Psoas muscle (tissue), 8 donors: ENCODE results near the gene SH3TC1. TPM values are rescaled to one million over a fixed set of nuclear protein-coding genes. Genes with fewer than 3 reads are reported as not detected.

Source experiments
- ATAC-seq, 4 donors: fragments of 200-7000 bp; cut with Tn5 transposase; one replicate each; pipeline ENCODE4 v1.9.1; 2020; ENCODE audit warnings: moderate library complexity in 3 of 4, mild to moderate bottlenecking in 2 of 4
- DNase-seq, 2 donors: peaks; one replicate each; pipeline ENCODE4 v3.0.0-alpha.2; 2020
- H3K27ac ChIP-seq: fragments of 200-600 bp; one replicate; pipeline ENCODE4 v1.8.0; 2022
- H3K27me3 ChIP-seq, 3 donors: fragments of 200-600 bp in 1 of 3; one replicate each; pipeline versions ENCODE4 v1.6.1 to v1.8.0; 2013 to 2022; ENCODE audit warnings: low read length in 2 of 3, mild to moderate bottlenecking in 2 of 3, moderate library complexity in 1 of 3; ENCODE audit not compliant: insufficient read depth in 3 of 3
- H3K36me3 ChIP-seq, 2 donors: fragments of 200-600 bp in 1 of 2; one replicate each; pipeline versions ENCODE4 v1.6.1 to v1.8.0; 2013 to 2022; ENCODE audit warnings: low read depth in 1 of 2, mild to moderate bottlenecking in 1 of 2, moderate library complexity in 1 of 2; ENCODE audit not compliant: insufficient read depth in 1 of 2
- H3K4me1 ChIP-seq: fragments of 200-600 bp; one replicate; pipeline ENCODE4 v1.8.0; 2022
- H3K4me3 ChIP-seq: fragments of 200-600 bp; one replicate; pipeline ENCODE4 v1.8.0; 2022; ENCODE audit warnings: mild to moderate bottlenecking
- H3K9me3 ChIP-seq: fragments of 200-600 bp; one replicate; pipeline ENCODE4 v1.8.0; 2022
- WGBS, 3 donors: extraction: QIAGEN DNeasy Blood & Tissue Kit; methylation state at CpG; one replicate each; pipeline versions ENCODE4 v1.1.6 to v1.1.7; 2013; 5-methylcytosine and 5-hydroxymethylcytosine counted together
- intact Hi-C, 2 donors: fragments of 100-400 bp; cut with DNase I; formaldehyde crosslinking; loops; one replicate each; pipeline versions ENCODE4 v1.11.0 to v1.14.2; 2022
- polyA plus RNA-seq, 3 donors: library from polyadenylated mRNA; stranded (reverse); fragments of 200-250 nt; gene quantifications; one replicate each; pipeline ENCODE4 v1.2.3, GENCODE V29; 2013
- total RNA-seq, 4 donors: library from RNA; stranded (reverse); fragmentation: NEBNext Ultra II Directional in 2 of 4; extraction: Animal tissue kit (Norgen Biotek cat#: 25700) in 2 of 4; gene quantifications; one replicate each; pipeline versions ENCODE4 v1.2.1 to v1.2.4, GENCODE V29; 2021 to 2023
- TF ChIP-seq, protein P1 (sequence below): fragments of 200-600 bp; IDR thresholded peaks from one replicate; pipeline ENCODE4 v1.8.0; 2022; ENCODE audit warnings: antibody characterized with exemption
- donor health status: healthy with polysubstance abuse.
- donor health status: DM: no; HTN: no; CAD: no; lungs with moderate emphysema.
- donor health status: Bipolar disorder and iron deficiency.
- donor health status: healthy.
- donor health status: DM: yes; HTN: yes; CAD: no.
- donor health status: DM: no; HTN: no; CAD: no.
- donor health status: DM: no; HTN: no; CAD: no.
- donor health status: DM: yes; HTN: yes; CAD: no.

Gene SH3TC1
- total and polyA plus RNA-seq, 7 donors = 1.9 to 7.9 (median 4.7) TPM

DNA sequence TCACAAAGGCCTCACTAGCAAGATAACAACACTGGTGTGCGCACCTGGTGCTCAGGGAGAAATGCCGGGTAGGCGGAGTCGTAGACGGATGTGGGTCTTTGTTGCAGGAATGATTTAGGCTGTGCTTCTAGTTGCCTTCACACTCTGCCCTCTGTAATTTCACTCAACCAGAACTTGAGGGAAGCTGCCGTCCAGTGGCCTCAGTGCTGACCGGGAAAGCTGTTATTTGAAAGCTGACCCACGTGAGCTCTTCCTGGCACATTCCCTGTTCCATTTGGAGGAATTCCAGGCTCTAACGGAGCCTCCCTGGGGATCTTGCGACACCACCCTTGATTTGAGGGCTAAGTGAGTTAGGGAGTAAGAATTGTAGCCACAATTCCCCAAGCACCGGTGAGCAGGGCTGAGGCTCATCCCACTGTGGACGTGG is 15.9 kb downstream of the SH3TC1 start:
- Histone ChIP-seq H3K27me3 (peaks cover 0 to 1% (median 0%) of the 10 kb centered on the region in 3 donors), H3K4me3 (no peak overlapping the region), H3K27ac (no peak overlapping the region), H3K36me3 (no peaks in the 10 kb centered on the region), H3K9me3 (no peaks in the 10 kb centered on the region), H3K4me1 (no peaks in the 10 kb centered on the region)
- ATAC-seq = peak; percentile 38 to 72 (median 60)
- intact Hi-C loops = no loop called here
- TF ChIP-seq, protein P1, sequence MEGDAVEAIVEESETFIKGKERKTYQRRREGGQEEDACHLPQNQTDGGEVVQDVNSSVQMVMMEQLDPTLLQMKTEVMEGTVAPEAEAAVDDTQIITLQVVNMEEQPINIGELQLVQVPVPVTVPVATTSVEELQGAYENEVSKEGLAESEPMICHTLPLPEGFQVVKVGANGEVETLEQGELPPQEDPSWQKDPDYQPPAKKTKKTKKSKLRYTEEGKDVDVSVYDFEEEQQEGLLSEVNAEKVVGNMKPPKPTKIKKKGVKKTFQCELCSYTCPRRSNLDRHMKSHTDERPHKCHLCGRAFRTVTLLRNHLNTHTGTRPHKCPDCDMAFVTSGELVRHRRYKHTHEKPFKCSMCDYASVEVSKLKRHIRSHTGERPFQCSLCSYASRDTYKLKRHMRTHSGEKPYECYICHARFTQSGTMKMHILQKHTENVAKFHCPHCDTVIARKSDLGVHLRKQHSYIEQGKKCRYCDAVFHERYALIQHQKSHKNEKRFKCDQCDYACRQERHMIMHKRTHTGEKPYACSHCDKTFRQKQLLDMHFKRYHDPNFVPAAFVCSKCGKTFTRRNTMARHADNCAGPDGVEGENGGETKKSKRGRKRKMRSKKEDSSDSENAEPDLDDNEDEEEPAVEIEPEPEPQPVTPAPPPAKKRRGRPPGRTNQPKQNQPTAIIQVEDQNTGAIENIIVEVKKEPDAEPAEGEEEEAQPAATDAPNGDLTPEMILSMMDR = no peak
- WGBS, 3 donors = 45 to 51% (median 49%) methylated on average over 12 of the region's 12 CpGs
- DNase-seq = no peak

DNA sequence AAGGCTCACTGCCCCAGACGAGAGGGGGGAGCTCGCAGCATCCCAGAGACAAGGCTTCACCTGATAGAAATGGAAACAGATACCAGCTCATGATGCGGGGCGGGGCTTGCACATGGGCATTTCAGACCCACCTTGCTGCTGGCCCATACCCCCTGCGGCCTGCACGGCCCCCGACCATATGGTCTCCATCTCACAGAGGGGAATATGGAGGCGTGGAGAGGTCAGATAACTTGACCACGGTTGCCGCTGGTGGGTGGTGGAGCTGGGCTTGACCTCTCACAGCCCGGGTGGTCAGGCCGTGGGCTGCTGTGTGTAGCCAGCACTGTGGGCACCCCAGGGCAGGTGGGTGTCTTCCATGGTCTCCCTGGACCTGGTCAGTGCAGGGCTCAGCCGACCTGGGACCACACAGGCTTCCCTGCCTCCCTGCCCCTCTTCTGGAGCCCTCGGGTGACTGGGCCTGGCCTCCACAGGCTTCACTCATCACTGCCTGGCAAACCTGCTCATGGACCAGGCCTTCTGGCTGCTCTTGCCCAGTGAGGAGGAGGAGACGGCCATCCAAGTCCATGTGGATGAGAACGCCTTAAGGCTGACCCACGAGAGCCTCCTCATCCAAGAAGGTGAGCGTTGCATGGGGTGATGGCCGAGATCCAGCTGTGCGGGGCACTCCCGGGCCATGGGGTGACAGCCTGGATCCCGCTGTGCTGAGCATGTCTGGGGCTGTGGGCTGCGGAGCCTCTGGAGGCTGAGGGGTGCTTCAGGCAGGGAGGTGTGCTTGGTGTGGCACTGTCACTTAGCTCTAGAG is 16.8 kb downstream of the SH3TC1 start:
- Histone ChIP-seq H3K4me3 (no peak overlapping the region), H3K27ac (no peak overlapping the region), H3K27me3 (no peaks in the 10 kb centered on the region), H3K9me3 (no peaks in the 10 kb centered on the region), H3K36me3 (no peaks in the 10 kb centered on the region), H3K4me1 (no peaks in the 10 kb centered on the region)
- ATAC-seq (peak in 2 of 4 donors; percentile 14 to 24), DNase-seq (no peak)
- intact Hi-C loops = no loop called here
- TF ChIP-seq, protein P1 = no peak
- 89 to 91% (median 90%) methylated on average over 23 of the region's 23 CpGs for WGBS, 3 donors

DNA sequence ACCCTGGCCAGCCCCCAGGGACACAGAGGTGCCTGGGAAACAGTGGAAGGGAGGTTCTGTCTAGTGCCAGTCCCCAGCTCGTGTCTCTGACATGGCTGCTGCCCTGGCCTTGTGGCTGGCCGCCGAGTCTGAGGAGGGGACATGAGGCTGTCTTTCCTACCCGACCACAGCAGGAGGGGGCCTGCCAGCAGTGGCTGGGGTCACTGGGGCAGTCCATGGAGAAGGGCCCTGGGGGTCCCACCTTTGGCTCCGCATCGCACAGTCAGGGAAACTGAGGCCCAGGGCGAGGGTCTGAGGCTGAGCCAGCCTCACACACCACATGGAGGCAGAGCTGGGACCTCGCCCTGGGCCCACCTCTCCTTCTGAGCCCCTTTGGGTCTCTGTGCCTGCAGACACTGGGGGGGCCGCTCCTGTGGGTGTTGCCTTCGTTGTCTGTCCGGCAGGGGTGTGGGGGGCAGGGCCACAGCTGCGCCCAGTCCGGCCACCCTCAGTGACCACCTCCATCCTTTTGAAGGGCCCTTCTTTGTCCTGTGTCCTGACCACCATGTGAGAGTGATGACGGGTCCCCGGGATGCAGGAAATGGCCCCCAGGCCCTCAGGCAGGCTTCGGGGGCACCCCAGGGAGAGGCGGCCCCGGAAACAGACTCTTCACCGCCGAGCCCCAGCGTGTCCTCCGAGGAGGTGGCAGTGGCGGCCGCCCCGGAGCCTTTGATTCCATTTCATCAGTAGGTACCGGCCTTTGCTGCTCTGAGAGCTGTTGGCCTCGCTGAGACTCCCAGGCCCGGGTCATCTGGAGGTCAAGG is 17.6 kb downstream of the SH3TC1 start:
- intact Hi-C loops = no loop called here
- no peaks in the 10 kb centered on the region for H3K27me3 ChIP-seq
- H3K4me3 ChIP-seq = no peak overlapping the region
- H3K4me1 ChIP-seq = no peaks in the 10 kb centered on the region
- H3K9me3 ChIP-seq = no peaks in the 10 kb centered on the region
- ATAC-seq (no peak), DNase-seq (no peak)
- no peaks in the 10 kb centered on the region for H3K36me3 ChIP-seq
- no peak overlapping the region for H3K27ac ChIP-seq
- 88 to 91% (median 90%) methylated on average over 28 of the region's 28 CpGs for WGBS, 3 donors
- TF ChIP-seq, protein P1 = no peak

DNA sequence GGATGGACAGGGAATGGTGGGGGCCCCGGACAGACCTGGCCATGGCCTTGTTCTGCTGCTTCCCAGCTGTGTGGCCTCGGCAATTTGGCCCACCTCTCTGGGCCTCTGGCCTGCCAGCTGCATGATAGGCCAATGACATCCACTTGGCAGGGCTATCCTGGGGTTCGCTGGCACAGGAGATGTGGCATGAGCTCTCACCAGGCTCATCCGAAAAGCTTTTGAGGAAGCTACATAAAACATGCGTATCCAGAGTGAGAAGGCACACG is 18.1 kb downstream of the SH3TC1 start:
- TF ChIP-seq, protein P1 = no peak
- ATAC-seq = no peak
- no peaks in the 10 kb centered on the region for H3K4me1 ChIP-seq
- no peak overlapping the region for H3K4me3 ChIP-seq
- no peaks in the 10 kb centered on the region for H3K36me3 ChIP-seq
- intact Hi-C loops = no loop called here
- DNase-seq = no peak
- H3K9me3 ChIP-seq = no peaks in the 10 kb centered on the region
- H3K27ac ChIP-seq = no peak overlapping the region
- H3K27me3 ChIP-seq = no peaks in the 10 kb centered on the region
- WGBS, 3 donors = 74 to 81% (median 79%) methylated on average over 6 of the region's 6 CpGs
